NCI-H146 (cell line): ENCODE data around the gene ZBTB20.

Experiments used
- DNase-seq: peaks from one replicate; lab custom pipeline; 2025; lab: John Stamatoyannopoulos, UW

The ZBTB20 gene

DNA sequence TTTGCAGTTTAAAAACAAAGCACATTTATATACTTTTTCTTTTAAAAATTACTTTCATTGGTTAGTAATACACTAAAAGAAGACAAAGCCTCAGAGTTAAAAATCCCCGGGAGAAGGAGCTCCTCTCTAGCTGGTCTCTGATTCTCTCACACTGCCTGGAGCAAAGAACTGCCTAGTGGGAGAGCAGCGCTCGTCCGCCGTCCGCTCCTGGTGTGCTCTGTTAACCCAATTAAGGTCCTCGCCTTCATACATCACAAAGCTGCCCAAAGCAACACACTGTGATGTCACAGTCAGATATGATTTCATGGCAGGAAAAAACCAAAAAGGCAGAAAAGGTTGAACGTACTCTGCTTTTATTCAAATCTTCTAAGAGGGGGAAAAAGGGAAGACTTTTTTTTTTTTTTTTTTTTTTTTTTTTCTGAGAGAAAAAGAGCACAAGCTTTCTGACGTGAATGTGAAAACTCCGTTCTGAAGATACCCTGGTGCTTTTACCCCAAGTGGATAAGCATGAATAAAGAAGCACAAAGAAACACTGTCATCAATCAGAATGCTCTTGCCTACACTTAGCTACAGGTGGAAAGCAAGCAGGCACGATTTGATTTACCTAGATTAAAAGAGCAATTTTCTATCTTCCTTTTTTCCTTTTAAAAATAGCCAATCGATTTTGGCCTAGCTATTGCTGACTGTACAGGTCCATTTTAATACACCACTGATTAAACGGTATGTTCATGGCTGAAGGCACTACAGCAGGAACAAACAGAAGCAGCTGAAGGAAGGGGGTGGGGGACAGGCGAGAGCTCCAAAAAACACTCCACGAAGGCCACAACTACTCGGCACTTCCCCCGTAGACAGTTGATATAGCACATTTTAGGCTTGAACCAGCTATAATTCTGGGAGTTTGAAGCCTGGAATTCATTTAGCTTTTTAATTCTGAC lies 738.1 kb downstream of the ZBTB20 start:
- peak; percentile 82 for DNase-seq

GRCh38 chr3:114406922-114407321 lies 740.2 kb downstream of the ZBTB20 start:
- DNase-seq, result no peak

DNA sequence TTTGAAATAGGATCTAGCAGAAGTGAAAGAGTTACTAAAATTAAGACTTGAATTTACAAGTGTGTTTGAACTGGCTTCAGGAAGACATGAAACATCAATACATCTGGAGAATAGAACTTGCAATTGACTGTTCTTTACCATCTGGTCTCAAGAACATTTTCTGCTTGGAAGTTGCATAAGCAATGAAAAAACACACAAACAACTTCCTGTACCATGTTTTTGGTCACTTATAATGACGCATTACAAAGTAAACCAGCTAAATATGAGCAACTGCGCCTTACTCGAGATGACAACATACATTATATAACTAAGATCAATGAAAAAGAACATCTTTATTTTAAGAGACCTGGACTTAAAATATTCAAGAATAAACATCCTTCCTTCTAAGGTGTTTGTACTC lies 740.8 kb downstream of the ZBTB20 start:
- no peak for DNase-seq

GRCh38 chr3:114405202-114405990 lies 741.7 kb downstream of the ZBTB20 start:
- DNase-seq, result no peak

- no peak for DNase-seq
These were observed 742.5 kb downstream of the ZBTB20 start for GRCh38 chr3:114404590-114404989.

- DNase-seq, result no peak
These were observed 744.2 kb downstream of the ZBTB20 start for GRCh38 chr3:114402838-114403237.

- DNase-seq, result no peak
These were observed 745.7 kb downstream of the ZBTB20 start for GRCh38 chr3:114401346-114401745.

- DNase-seq, result no peak
These were observed 746.7 kb downstream of the ZBTB20 start for GRCh38 chr3:114400371-114400770.

DNA sequence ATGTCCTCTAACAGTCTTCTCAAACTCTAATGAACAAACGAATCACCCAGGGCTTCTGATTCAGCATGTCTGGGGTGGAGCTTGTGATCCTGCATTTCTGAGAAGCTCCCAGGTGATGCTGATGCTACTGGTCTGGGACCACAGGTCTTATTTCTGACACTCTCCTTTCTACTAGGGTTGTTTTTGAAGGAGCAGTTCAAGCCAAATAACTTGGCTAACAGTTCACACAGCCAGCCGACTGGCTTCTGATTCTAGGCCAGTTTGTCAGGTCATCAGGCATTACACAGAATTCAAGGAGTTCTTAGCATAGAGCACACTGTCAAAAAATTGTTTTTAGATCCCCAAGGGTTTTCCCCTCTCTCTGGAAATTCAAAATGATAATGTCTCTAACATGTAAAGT lies 752.5 kb downstream of the ZBTB20 start:
- no peak for DNase-seq

- no peak for DNase-seq
These were observed 753.6 kb downstream of the ZBTB20 start for GRCh38 chr3:114393367-114394072.

- DNase-seq, result peak; percentile 18
These were observed 754.3 kb downstream of the ZBTB20 start for GRCh38 chr3:114392831-114393230.

DNA sequence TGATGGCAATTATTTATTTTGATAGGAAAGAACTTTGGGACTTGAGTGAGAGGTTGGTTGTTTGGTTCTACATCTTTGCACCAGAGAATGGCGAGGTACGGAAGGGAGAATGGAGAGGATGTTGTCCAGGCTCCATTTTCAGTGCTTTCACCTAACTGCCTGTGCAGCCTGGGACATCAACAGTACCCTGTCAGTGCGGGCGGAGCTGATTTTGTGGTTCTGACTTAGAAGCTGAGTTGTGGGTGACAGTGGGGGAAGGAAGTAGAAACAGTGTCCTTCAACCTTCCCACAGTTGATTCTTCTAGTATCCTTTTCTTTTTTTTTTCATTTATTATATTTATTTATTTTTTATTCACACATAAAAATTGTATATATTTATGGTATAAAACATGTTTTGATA lies 757.9 kb downstream of the ZBTB20 start:
- DNase-seq, result no peak

GRCh38 chr3:114384558-114384903 lies 762.6 kb downstream of the ZBTB20 start:
- DNase-seq, result no peak

DNA sequence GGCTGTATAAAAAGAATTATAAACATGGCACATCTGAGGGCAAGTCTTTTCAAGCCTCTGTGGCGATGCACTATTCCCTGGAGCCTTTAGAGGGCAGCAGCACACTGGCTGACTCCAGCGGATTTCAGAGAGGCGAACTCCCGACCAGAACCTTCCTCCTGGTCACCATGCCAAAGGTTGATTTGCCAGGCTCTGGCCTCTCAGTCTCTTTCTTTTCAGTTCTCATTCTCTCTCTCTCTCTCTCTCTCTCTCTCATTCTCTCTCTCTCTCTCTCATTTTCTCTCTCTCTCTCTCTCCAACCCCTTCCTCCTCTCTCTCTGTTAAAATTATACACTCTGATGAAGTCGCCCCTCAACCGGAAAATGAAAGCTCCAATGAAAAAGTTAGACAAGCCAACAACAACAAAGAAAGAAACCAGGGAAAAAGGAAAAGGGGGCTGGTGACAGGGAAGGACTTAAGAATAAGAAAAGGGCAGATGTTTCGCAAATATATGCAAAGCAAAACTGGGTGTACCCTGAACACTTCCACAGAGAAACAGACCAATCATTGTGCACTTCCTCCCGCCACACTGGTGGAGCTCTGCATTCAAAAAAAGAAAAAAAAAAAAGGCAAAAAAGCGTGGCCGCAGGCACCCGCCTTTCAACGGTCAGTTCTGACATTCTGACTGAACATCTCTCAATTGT lies 763.1 kb downstream of the ZBTB20 start:
- peak; percentile 80 for DNase-seq

- DNase-seq, result no peak
These were observed 766.8 kb downstream of the ZBTB20 start for GRCh38 chr3:114380233-114380651.

DNA sequence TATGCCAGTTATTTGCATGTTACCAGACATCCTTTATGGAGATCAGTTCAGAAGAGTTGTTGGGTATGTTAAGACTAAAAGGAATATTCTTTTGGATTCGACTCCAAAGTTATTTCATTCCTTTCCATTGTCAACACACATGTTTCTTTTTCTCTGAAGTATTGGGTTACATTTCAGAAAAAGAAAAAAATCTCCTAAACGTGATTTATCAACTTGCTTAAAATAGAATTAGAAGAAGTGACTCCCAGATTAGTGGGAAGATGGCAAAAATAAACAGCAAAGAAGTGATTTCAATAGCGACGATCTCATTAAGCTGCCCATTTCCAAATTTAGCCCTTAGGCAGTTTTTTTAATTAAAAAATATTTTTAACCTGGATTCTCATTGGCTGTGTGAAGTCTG lies 767.8 kb downstream of the ZBTB20 start:
- no peak for DNase-seq

GRCh38 chr3:114378760-114379159 lies 768.3 kb downstream of the ZBTB20 start:
- no peak for DNase-seq

DNA sequence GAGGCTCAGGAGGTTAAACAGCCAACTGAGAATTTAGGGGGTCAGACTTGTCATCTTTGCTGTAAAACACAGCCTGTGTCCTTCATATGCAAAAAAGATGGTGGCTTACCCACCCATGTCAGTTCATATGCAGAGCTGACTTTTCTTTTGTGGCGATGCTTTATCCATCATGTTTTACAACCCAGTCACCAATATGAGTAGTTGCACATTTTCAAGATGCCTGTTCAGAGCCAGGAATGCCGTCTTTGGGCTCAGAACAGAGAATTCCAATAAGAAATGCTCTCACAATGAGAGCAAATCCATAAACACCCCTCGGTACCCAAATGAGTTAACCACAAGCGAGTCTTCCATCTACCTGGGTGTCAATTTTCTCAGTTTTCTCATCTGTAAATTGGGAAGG lies 769.7 kb downstream of the ZBTB20 start:
- DNase-seq, result no peak

- DNase-seq, result no peak
These were observed 770.4 kb downstream of the ZBTB20 start for GRCh38 chr3:114376516-114377185.

GRCh38 chr3:114375608-114376421 lies 771.3 kb downstream of the ZBTB20 start:
- DNase-seq, result no peak
